Neural crest cell (in vitro differentiated cells): Measurements from ENCODE around the gene AOC2. TPM values are rescaled to one million over a fixed set of nuclear protein-coding genes. Genes with fewer than 3 reads are reported as not detected.
"Not testable (repeated sequence)": the region's sequence is repeated elsewhere in the genome, so short reads cannot be mapped to it uniquely, and the experiment has no call there.

Experiments
- DNase-seq: peaks from one replicate; pipeline ENCODE4 v3.0.0; 2021; ENCODE audit warnings: low read depth, mixed read lengths, low spot score
- H3K27ac Mint-ChIP-seq: one replicate; pipeline ENCODE4 v1.8.0; 2021; ENCODE audit warnings: mild to moderate bottlenecking, mixed read lengths; ENCODE audit not compliant: unreplicated experiment
- H3K27me3 Mint-ChIP-seq: 2 replicates; pipeline ENCODE4 v1.8.0; 2021; ENCODE audit warnings: low read depth, mild to moderate bottlenecking, mixed read lengths
- H3K36me3 Mint-ChIP-seq: 2 replicates; pipeline ENCODE4 v1.8.0; 2021; ENCODE audit warnings: low read depth, mild to moderate bottlenecking, mixed read lengths
- H3K4me1 Mint-ChIP-seq: 2 replicates; pipeline ENCODE4 v1.8.0; 2021; ENCODE audit warnings: mixed read lengths
- H3K4me3 Mint-ChIP-seq: one replicate; pipeline ENCODE4 v1.8.0; 2021; ENCODE audit warnings: mild to moderate bottlenecking, mixed read lengths
- H3K9me3 Mint-ChIP-seq: 2 replicates; pipeline ENCODE4 v1.8.0; 2021; ENCODE audit warnings: mixed read lengths
- total RNA-seq: library from RNA; stranded (reverse); gene quantifications from 2 replicates; pipeline ENCODE4 v1.2.1, GENCODE V29; 2021
- TF ChIP-seq, protein P1 (sequence below): fragments of 200-600 bp; sonication (generic); conservative IDR thresholded peaks from 2 replicates; pipeline ENCODE4 v1.5.0; 2021; ENCODE audit warnings: antibody characterized with exemption, mild to moderate bottlenecking

AOC2 gene
- total RNA-seq, 1 donor from 2014 or later = 3.0 TPM

DNA sequence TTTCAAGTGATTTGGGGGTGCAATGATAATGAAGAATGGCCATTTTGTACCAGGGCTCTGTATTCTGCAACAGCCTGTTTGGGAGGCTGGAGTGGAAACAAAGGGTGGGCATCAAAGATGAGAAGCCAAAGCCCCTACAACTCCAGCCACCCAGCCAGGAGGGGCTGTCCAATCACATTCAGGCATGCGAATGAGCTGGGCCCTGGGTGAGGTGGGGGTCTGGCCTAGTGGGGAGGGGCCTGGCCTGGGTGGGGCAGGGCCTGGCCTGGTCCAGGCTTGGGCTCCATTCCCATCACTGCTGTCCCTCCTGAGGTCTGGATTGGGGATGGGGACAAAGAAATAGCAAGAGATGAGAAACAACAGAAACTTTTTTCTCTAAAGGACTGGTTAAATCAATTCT is 13.0 kb downstream of the AOC2 start:
- TF ChIP-seq, protein P1, sequence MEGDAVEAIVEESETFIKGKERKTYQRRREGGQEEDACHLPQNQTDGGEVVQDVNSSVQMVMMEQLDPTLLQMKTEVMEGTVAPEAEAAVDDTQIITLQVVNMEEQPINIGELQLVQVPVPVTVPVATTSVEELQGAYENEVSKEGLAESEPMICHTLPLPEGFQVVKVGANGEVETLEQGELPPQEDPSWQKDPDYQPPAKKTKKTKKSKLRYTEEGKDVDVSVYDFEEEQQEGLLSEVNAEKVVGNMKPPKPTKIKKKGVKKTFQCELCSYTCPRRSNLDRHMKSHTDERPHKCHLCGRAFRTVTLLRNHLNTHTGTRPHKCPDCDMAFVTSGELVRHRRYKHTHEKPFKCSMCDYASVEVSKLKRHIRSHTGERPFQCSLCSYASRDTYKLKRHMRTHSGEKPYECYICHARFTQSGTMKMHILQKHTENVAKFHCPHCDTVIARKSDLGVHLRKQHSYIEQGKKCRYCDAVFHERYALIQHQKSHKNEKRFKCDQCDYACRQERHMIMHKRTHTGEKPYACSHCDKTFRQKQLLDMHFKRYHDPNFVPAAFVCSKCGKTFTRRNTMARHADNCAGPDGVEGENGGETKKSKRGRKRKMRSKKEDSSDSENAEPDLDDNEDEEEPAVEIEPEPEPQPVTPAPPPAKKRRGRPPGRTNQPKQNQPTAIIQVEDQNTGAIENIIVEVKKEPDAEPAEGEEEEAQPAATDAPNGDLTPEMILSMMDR = no peak
- Mint-ChIP-seq H3K27me3 (no peaks in the 10 kb centered on the region), H3K9me3 (no peaks in the 10 kb centered on the region), H3K36me3 (no peaks in the 10 kb centered on the region), H3K4me3 (no peak overlapping the region), H3K27ac (no peak overlapping the region), H3K4me1 (peaks cover 8% of the 10 kb centered on the region)
- DNase-seq = no peak

DNA sequence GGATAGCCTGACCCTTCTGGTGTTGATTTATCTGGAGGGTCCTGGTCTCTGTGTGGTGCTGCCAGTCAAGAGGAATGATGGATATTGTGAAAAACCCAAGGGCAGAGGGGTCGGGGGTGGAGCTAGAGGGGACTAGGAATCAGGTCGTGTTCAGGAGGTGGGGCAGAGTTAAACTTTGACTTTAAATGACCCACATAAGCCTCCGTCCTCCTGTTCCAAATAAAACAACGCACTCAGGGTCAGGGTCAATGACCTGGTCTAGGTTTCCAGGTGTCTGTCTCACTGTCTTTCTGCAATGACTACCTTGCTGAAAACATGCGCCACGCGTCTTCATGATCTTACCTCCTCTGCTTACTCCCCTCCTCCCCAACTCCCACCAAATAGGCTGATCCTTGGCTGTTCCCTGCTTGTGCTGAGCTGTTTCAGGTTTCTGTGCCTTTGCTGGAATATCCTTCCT is 21.3 kb downstream of the AOC2 start:
- peaks cover 5% of the 10 kb centered on the region for H3K27me3 Mint-ChIP-seq
- H3K36me3 Mint-ChIP-seq = no peaks in the 10 kb centered on the region
- no peak for DNase-seq
- H3K4me1 Mint-ChIP-seq = peaks cover 5% of the 10 kb centered on the region
- peaks cover 6% of the 10 kb centered on the region for H3K9me3 Mint-ChIP-seq
- TF ChIP-seq, protein P1 = no peak
- H3K27ac Mint-ChIP-seq = no peak overlapping the region
- H3K4me3 Mint-ChIP-seq = no peak overlapping the region

DNA sequence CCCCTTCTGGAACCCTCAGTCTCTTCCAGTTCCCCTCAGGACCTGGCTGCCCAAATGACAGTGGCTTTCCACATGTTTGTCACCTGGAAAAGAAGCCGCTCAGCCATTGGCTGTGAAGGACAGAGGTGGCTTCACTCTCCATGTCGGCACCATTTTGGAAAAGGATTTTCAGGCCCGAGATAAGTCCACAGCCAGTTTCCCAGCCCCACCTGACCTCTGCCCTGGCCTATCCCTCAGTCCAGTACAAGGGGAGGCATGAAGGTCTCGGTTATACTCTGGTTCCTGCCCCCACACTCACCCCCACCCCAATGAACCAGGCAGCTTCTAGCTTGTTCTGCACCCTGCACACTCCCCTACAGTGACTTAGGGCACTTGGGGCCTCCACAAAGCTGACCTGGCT is 21.8 kb downstream of the AOC2 start:
- H3K27ac Mint-ChIP-seq = no peak overlapping the region
- H3K4me1 Mint-ChIP-seq = peaks cover 5% of the 10 kb centered on the region
- no peak for DNase-seq
- peaks cover 5% of the 10 kb centered on the region for H3K27me3 Mint-ChIP-seq
- TF ChIP-seq, protein P1 = no peak
- H3K9me3 Mint-ChIP-seq = peaks cover 6% of the 10 kb centered on the region
- H3K36me3 Mint-ChIP-seq = no peaks in the 10 kb centered on the region
- no peak overlapping the region for H3K4me3 Mint-ChIP-seq

DNA sequence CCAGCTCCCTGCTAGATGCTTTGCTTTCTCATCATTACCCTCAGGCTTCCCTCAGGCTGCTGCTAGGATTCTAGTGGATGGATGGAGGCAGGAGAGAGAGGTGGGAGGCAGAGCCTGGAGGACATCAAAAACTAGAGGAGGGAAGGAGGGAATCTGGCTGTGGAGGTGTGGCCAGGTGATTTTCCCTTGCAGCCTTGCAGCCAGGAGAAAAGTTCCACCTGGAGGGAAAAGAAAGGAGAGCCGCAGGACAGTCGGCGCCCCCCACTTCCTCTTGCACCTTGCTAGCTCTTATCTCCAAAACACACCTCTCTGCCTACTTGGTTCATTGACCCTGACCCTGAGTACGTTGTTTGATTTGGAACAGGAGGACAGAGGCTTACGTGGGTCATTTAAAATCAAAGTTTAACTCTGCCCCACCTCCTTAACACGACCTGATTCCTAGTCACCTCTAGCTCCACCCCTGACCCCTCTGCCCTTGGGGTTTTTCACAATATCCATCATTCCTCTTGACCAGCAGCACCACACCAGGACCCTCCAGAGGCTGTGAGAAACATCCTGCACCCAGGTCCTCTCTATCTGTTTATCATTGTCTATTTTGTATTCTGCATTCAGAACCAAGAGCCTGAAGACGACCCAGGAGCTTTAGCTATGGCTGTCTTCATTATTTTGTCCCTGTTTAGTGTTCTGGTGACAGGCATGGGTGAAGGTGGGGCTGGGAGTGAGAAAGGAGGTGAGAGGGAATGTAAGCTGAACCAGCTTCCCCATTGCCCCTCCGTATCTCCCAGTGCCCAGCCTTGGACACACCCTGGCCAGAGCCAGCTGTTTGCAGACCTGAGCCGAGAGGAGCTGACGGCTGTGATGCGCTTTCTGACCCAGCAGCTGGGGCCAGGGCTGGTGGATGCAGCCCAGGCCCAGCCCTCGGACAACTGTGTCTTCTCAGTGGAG is 22.5 kb downstream of the AOC2 start:
- H3K9me3 Mint-ChIP-seq = peaks cover 10% of the 10 kb centered on the region
- TF ChIP-seq, protein P1 = no peak
- H3K4me3 Mint-ChIP-seq = no peak overlapping the region
- H3K36me3 Mint-ChIP-seq = peaks cover 3% of the 10 kb centered on the region
- DNase-seq = no peak
- H3K4me1 Mint-ChIP-seq = peaks cover 5% of the 10 kb centered on the region
- H3K27me3 Mint-ChIP-seq = peaks cover 5% of the 10 kb centered on the region
- H3K27ac Mint-ChIP-seq = no peak overlapping the region

DNA sequence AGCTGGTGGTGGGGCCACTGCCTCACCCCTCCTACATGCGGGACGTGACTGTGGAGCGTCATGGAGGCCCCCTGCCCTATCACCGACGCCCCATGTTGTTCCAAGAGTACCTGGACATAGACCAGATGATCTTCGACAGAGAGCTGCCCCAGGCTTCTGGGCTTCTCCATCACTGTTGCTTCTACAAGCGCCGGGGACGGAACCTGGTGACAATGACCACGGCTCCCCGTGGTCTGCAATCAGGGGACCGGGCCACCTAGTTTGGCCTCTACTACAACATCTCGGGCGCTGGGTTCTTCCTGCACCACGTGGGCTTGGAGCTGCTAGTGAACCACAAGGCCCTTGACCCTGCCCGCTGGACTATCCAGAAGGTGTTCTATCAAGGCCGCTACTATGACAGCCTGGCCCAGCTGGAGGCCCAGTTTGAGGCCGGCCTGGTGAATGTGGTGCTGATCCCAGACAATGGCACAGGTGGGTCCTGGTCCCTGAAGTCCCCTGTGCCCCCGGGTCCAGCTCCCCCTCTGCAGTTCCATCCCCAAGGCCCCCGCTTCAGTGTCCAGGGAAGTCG is 23.4 kb downstream of the AOC2 start:
- DNase-seq, H3K4me1 Mint-ChIP-seq, H3K36me3 Mint-ChIP-seq, H3K27me3 Mint-ChIP-seq, H3K27ac Mint-ChIP-seq, H3K4me3 Mint-ChIP-seq: not testable (repeated sequence)
- H3K9me3 Mint-ChIP-seq = peaks cover 10% of the 10 kb centered on the region

DNA sequence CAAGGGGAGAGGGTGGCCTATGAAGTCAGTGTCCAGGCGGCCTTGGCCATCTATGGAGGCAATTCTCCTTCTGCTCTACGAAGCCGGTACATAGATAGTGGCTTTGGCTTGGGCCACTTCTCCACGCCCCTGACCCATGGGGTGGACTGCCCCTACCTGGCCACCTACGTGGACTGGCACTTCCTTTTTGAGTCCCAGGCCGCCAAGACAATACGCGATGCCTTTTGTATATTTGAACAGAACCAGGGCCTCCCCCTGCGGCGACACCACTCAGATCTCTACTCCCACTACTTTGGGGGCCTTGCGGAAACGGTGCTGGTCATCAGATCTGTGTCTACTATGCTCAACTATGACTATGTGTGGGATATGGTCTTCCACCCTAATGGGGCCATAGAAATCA is 24.0 kb downstream of the AOC2 start:
- Mint-ChIP-seq H3K36me3 (peaks cover 3% of the 10 kb centered on the region), H3K4me3 (no peak overlapping the region), H3K4me1 (peaks cover 5% of the 10 kb centered on the region), H3K27ac (peak overlapping the region; percentile 19), H3K9me3 (peaks cover 10% of the 10 kb centered on the region), H3K27me3 (peaks cover 11% of the 10 kb centered on the region)
- DNase-seq = no peak
- TF ChIP-seq, protein P1 = no peak
